ENCODE measurements around the gene ECSCR. TPM values are rescaled to one million over a fixed set of nuclear protein-coding genes. Genes with fewer than 3 reads are reported as not detected.
A peak's percentile ranks its signal among the peaks of the same experiment; 100 is the strongest.
"Not testable (repeated sequence)": the region's sequence is repeated elsewhere in the genome, so short reads cannot be mapped to it uniquely, and the experiment has no call there.

The ECSCR gene
- total RNA-seq, 1 donor: not detected

DNA sequence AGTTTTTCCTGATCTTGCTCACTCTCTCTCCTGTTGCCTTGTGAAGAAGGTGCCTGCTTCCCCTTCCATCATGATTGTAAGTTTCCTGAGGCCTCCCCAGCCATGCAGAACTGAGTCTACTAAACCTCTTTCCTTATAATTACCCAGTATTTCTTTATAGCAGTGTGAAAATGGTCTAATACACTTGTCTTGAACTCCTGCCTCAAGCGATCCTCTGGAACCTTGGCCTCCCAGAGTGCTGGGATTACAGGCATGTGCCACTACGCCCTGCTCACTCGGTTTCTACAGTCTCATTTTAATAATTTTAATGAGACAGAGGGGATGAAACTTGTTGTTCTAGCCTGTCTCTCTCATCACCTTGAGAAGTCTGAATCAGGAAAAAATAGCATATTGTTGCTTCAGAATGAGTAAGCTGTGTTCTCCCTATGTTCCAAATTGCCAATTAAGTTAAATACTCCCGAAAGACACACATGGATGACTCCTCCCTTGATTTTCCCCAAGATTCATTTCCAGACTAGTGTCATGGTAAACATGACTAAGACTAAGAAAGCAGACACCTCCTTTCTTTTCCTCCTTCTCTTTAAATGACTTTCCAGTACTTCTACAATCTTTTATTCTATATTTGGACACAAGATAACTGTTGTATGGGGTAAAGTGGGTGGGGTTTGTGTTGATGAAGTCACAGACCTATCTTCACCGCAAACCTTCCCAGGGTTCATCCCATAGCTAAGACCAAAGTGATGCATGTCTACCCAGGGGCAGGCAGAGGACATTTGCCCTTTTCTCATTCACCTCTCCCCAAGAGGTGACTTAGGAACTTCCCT is 15.4 kb downstream of the ECSCR start:
- DNase-seq (ENCODE audit: low read depth in 2 of 3, low spot score in 2 of 3): no peak

DNA sequence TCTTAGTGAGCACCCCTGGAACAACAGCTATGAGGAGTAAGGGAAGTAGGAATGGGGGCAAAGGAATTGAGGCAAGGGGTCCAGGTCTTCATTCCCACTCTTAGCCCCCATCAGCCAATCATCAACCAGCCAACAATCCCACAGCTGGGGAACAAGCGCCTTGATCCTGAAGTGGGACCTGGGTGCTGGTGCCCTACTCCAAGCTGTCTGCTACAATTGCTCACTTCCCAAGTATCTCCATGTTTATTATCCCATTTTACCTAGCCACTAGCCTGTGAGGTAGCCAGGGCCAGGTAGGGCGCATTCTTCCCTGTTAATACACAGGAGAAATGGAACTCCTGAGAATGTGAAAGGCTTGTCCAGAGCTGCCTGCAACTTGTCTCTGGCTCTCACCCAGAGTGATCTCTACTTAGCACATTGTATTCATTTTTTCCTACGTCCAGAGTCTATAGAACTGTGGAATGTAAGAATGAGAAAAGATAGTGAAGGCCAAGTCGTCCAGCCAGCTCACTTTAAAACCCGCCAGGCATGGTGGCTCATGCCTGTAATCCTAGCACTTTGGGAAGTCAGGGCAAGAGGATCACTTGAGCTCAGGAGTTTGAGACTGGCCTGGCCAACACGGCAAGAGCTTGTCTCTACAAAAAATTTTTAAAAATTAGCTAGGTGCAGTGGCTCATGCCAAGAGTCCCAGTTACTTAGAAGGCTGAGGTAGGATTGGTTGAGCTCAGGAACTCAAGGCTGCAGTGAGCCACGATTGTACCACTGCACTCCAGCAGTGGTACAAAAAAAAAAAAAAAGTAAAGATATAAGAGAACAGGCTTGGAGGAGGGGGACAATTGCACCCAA is 17.0 kb downstream of the ECSCR start:
- no peak for DNase-seq (ENCODE audit: low read depth in 2 of 3, low spot score in 2 of 3)

DNA sequence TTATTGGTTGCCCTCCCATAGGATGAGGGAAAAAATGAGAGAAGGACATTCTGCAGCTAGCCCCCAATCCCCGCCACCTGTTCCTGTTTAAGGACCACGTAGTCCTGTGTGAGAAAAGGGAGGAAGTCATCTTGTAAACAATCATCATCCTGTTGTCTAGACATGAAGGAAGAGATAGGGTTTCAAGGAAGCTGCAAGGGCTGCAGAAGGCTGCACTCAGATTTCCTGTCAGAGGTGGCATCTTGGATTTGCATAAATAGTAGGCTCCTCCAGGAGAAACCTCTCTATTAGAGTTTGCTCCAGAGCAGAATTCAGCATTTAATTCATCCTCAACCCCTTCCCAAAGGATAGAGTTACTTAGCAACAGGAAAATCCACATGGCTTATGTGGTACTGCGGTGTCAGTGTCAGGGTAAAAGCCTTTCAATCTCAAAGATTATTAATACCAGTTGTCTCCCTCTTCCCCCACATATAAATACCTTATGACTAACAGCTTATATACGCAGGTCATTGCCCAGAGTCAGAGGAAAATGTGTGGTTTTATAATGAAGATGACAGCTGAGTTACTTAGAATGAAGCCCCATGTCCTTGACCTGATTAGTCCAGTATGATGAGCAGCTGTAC is 18.6 kb downstream of the ECSCR start:
- DNase-seq (ENCODE audit: low read depth in 2 of 3, low spot score in 2 of 3): peak in 1 of 3 donors; percentile 20

DNA sequence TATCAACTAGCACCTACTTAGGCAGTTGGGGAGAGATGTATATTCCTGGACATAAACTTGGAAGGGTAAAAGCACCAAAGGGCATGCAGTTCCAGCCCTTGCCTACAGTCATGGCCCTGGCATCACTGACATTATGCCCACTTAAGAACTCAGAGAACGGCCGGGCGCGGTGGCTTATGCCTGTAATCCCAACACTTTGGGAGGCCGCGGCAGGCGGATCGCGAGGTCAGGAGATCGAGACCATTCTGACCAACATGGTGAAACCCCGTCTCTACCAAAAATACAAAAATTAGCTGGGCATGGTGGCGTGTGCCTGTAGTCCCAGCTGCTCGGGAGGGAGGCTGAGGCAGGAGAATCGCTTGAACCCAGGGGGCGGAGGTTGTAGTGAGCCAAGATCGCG is 22.1 kb downstream of the ECSCR start:
- DNase-seq (ENCODE audit: low read depth in 2 of 3, low spot score in 2 of 3): not testable (repeated sequence)

DNA sequence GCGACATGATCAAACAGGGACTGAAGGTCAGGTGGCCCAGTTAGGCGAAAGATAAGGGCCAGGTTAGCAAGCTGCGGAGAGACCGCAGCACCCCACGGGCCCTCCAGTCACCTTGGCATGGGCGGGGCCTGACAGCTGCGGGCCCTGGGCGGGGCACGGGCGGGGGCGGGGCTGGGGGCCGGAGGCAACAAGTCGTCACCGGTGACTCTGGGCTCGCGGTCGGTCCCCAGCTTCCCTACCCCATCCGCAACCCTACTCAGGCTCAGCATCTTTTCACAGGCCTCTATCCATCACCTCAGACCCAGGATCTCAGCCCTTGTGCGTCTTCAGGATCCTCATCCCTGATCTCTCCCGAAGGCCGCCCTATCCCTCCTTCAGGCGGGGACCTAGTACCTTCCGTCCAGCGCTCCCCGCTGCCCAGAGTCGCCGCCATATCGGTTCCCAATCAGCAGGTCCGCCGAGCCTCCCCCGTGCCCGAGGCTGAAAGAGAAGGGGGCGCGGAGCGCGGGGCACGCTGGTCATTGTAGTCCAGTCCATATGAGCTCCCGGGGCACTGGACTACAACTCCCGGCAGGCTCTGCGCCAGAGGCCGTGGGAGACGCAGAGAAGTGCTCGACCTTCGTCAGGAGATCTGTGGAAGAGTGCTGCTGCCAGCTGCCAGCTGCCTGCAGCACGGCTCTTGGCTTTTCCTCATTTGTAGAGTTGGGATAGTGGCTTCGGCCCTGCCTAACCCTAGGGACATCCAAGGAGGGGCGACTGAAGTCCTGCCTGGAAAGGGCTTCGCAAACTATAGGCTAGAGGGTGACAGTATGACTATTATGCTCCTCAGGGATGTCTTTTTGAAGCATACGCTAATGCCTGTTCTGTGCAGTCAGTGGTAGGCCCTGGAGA is 23.3 kb downstream of the ECSCR start, which contains the start of gene DNAJC18:
Gene DNAJC18 (minus strand): TSS at position 513 of the 891 bp plus-strand sequence. CDS start 80 bp downstream, at position 433.
- peak; percentile 65 to 91 (median 88) for DNase-seq (ENCODE audit: low read depth in 2 of 3, low spot score in 2 of 3)

DNA sequence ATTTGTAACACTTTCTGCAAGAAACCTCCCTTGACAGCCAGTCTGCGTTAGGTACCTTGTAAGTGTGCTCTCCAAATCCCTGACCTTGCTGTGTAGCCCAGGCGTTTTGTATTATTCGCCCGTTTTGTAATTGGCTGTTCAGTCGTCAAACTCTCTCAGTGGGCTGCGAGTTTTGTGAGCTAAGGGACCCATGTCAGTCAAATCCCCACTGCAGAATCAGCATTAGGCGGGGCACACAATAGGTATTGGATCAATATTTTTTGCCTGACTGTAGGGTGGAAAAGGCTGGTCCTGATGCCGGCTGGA is 23.9 kb downstream of the ECSCR start:
- DNase-seq (ENCODE audit: low read depth in 2 of 3, low spot score in 2 of 3): no peak

DNA sequence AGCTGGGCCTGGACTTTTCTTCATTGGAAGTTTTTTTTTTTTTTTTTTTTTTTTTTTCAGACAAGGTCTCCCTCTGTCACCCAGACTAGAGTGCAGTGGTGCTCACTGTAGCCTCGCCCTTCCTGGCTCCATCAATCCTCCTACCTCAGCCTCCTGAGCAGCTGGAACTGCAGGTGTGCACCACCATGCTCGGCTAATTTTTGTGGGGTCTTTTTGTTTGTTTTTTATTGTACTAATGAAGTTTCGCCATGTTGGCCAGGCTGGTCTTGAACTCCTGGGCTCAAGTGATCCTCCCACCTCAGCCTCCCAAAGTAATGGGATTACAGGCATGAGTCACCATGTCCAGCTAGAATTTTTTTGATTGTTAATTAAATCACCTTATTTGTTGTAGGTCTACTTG is 26.9 kb downstream of the ECSCR start:
- DNase-seq (ENCODE audit: low read depth in 2 of 3, low spot score in 2 of 3): no peak

DNA sequence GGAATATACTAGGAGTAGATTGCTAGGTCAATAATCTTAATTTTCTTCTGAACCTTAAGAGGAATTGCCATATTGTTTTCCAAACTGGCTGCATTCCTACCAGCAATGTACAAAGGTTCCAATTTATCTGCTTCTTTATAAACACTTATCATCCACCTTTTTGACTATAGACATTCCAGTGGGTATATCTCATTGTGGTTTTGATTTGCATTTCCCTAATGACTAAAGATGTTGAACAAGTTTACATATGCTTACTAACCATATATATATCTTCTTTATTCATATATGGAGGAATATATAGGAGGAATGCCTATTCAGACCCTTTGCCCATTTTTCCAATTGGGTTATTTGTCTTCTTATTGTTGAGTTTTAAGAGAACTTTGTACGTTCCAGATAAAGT is 30.8 kb downstream of the ECSCR start:
- DNase-seq (ENCODE audit: low read depth in 2 of 3, low spot score in 2 of 3): no peak

DNA sequence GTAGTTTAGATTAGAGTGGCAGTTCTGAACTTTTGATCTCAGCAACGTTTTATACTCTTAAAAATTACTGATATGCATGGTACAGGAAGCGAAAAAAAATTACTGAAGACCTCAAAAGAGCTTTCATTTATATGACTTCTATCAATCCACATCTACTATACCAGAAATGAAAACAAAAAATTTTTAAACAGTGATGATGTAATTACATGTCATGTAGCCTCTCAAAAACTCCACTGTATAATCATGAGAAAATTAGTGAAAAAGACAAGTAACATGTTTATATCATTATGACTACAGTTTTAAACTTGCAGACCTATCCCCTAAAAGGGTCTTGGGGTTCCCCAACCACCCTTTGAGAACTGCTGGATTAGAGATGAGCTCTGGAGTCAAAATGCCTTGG is 32.5 kb downstream of the ECSCR start:
- no peak for DNase-seq (ENCODE audit: low read depth in 2 of 3, low spot score in 2 of 3)

DNA sequence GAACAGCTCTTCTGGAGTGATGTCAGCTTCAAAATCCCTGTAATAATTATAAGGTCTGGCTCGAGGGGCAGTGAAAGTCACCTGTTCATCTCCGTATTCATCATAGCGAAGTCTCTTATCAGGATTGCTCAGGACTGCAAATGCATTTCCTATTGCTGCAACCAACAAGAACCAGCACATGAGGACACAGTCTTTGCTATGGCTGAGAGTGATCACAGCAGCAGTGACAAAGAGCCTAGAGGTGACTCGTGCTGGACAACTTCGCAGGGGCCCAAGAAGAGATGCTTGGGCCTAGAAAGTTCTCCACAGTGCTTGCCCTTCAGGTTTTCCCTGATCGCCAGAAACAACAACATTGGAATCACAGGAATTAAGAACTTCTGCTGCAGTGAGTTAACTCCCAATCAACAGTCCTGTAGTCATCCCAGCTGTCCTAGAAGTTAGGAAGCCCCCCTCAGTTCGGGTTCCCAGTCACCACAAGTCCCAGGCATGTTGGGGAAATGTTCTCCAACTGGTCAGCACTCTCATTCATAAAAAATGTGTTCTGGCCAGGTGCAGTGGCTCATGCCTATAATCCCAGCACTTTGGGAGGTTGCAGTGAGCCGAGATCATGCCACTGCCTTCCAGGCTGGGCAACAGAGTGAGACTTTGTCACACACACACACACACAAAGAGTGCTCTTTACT is 36.2 kb downstream of the ECSCR start:
- peak in 1 of 3 donors; percentile 41 for DNase-seq (ENCODE audit: low read depth in 2 of 3, low spot score in 2 of 3)

DNA sequence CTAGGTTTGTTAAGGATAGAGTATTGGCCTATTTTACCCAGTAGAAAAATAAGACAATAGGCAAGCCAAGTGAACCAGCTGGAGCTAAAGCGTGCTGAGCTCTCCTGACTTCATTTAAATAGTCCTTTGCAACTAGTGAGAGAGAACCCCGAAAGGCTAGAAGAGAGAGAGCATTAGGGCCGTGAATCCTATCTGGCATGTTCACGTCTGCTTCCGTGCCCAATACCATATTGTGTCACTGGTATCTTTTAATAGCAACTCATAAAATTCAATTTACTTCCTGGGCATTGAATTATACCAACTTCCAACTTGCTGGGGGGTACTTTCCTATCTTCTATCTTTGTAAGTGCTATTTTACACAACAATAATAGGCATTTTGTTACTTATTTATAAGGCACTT is 37.0 kb downstream of the ECSCR start:
- DNase-seq (ENCODE audit: low read depth in 2 of 3, low spot score in 2 of 3): no peak

DNA sequence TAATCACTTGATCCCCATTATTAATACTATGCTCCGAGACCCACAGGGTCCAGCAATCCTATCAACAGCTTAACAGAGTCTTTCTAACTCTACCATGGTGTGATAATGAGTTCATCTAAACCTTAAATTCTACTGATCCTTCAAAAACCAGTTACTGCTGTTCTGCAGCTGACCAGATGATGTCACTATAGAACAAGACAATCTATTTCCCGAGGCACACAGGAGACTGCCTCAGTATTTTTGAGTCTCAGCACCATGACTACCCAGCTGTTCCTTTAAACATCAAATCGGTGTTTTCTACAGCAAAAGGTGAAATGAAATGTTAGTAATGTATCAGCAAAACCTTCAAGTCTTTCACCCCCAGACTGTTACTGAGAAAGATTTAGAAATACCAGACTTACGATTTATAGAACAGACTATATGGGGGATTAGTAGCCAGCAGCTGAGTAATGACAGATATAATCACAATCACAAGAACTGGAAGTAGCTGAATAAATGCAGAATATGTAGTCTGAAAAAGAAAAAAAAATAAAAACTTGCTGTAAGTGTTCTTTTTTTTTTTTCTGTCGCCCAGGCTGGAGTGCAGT is 40.1 kb downstream of the ECSCR start:
- DNase-seq (ENCODE audit: low read depth in 2 of 3, low spot score in 2 of 3): peak; percentile 41 to 89 (median 73)

DNA sequence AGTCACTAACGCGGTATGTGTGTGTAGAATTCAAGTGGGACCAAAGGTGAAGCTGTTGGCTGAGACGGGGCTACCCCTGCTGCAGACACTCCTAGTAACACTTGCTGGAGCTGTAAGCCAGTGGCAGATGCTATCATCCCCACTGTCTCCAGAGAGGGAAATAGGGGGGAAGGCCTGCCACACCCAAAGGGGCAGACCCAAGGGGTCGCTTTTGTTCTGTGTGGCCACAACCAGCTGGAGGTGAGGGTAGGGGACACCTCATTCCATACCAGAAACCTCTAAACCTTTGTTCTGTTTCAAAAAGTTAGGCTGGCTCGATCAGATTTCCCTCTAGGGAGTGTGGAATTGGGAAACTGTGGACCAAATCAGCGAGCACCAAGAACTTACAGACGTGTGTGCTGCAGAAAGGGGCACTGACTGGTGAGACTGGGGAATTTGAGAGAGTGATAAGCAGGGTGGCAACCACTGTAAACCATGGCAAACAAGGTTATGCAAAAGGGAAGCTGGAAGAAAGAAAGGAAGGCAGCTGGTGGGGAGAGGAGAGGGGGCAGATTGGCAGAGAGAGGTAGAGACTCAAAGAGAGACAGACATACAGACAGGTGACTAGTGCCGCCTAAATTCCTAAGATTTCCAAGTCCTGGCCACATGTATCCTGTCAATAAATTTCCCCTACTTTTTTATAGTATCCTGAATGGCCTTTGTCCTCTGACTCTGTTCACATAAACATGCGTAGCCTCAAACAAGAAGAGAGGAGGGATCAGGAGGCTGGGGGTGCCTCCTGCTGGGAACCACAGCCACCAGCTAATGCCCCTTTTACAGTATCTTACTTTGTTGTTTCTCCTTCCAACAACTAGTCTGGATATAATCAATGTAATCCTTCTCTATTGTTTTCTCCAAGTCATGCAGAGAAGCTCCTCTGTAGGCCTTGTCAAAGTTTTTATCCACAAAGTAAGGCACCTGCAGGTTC is 43.0 kb downstream of the ECSCR start:
- peak in 1 of 3 donors; percentile 17 for DNase-seq (ENCODE audit: low read depth in 2 of 3, low spot score in 2 of 3)

DNA sequence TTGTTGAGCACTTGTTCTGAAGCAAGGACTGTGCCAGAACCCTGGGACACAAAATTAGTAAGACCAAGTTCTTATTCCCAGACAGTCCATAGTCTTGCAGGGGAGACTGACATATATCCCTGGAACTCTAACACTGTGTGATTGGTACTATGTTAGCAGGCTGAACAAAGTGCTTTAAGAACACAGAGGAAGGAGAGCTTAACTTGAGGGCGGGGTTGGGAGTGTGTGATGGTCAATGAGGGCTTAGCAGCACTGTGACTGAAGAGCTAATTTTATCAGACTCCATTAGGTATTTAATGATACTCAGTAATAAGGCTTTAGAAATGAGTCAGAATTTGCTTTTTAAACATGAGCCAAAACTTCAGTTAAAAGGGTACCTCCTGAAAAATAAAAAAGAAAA is 43.8 kb downstream of the ECSCR start:
- DNase-seq (ENCODE audit: low read depth in 2 of 3, low spot score in 2 of 3): no peak

DNA sequence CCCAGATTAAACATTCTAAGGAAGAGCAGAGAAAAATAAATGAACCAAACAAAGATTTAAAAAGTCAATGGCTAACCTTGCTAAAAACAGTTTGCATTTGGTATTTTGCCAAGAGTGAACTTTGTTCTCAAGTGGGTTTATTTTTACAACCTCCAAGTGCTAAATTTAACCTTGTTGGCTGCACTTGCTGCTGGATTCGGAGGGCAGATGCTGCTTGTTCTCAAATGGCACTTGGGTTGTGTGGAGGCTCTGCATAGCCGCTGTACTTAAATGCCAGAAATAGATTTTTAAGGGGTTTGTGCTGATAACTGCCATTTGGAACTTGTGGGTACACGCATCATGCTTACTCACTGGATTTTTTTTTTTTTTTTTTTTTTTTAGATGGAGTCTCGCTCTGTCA is 45.3 kb downstream of the ECSCR start:
- peak in 1 of 3 donors; percentile 68 for DNase-seq (ENCODE audit: low read depth in 2 of 3, low spot score in 2 of 3)

DNA sequence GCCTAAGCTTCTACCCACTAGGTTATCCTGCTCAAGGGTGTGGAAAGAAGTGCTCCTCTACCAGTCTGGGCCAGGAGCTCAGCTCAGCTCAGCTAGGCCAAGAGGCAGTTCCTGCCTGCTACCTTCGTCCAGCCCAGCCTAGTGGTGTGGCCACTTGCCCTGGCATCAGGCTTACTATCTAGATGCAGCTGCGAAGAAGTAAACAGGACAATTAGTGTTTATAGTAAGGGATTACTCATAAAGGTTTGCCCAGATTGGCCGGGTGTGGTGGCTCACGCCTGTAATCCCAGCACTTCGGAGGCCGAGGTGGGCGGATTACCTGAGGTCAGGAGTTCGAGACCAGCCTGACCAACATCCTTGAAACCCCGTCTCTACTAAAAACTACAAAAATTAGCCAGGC is 45.9 kb downstream of the ECSCR start:
- DNase-seq (ENCODE audit: low read depth in 2 of 3, low spot score in 2 of 3): no peak

DNA sequence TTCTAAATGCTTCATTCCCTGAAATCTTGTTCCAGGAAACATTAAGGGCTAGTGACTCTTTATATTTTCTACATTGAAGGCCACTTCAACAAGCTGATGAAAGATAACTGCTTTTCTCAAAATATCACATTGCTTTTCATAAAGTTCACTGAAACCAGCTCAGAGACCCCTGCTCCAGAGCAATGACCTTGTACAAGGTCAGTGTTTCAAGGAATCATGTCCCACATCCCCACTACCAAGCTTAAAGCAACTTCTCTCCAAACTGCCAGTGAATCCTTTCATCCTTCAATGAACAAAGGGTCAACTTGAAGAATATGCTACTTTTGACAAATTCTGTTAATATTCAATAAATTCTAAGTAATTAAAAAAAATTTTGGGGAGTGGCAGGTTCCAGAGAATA is 46.7 kb downstream of the ECSCR start:
- no peak for DNase-seq (ENCODE audit: low read depth in 2 of 3, low spot score in 2 of 3)

DNA sequence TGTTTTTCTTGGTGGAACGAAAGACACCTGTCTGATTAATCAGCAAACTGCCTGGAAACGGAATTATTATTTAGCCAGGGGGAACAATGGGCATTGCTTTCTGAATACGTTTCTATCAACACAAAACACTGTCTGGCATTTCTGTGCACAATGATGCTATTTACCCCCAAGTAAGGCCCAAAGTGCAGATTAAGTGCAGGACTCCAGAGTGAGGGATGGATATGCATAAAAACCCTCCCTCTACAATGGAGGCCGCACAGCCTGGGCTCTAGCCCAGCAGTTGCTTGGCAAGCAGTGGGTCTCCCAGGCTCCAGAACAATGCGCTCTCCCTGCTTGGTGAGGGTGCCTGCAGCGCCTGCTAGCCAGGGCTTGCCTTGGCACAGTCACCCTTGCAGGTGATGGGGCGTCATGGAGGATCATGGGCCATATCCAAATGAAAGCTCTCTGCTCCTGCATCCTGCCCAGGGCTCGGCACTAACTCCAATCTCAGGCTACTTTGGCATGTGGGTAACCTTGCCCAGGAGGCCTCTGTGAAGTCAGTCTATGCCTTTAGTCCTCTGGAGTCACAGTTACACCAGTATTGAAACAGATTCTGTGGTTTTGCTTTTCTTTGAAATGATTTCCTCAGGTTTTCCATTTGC is 47.2 kb downstream of the ECSCR start:
- DNase-seq (ENCODE audit: low read depth in 2 of 3, low spot score in 2 of 3): no peak

All from hematopoietic multipotent progenitor cell (in vitro differentiated cells).